Measurements from ENCODE around the gene ATR. TPM values are rescaled to one million over a fixed set of nuclear protein-coding genes. Genes with fewer than 3 reads are reported as not detected.

The ATR gene
- 20.9 and 37.2 TPM in 2 replicates for total RNA-seq

DNA sequence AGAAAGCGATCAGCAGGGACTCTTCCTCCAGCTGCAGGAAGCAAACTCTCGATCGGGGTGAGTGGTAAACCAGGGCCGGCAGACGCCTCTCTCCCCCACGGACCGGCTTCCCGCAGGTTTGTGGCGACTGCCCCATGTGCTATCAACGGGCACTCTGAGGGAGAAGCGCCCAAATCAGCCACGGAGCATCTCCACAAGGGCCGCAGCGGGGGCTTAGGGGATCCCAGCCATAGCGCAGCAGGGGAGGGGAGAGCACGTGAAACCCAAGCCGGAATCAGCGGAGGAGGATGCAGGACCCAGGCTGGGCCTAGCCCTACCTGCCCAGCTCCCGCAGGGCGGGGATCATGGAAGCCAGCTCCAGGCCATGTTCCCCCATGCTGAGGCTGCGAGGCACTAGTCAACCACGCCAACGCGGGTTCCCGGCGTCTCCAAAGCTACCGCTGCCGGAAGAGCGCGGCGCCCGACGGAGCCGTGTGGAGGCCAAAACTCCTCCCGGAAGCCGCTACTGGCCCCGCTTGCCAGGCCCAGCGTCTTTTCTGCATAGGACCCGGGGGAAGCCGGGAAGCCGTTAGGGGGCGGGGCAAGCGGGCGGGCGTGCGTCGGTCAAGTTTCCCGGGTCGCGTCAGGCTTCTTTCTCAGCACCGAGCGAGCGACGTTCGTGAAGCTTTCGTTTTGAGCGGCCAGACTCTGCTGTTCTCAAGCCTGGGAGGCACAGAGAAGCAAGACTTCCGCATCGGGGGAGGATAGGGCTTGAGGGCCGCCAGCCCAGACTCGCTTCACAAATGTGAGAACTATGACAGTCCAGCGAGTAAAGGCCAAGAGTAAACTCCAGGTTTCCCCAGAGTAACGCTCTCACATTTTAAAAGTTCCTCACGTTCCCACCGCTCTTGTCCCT lies at the start of gene ATR:
TSS of gene ATR (minus strand) at position 405 of the 895 bp plus-strand sequence. CDS start at position 376, 29 bp downstream.

DNA sequence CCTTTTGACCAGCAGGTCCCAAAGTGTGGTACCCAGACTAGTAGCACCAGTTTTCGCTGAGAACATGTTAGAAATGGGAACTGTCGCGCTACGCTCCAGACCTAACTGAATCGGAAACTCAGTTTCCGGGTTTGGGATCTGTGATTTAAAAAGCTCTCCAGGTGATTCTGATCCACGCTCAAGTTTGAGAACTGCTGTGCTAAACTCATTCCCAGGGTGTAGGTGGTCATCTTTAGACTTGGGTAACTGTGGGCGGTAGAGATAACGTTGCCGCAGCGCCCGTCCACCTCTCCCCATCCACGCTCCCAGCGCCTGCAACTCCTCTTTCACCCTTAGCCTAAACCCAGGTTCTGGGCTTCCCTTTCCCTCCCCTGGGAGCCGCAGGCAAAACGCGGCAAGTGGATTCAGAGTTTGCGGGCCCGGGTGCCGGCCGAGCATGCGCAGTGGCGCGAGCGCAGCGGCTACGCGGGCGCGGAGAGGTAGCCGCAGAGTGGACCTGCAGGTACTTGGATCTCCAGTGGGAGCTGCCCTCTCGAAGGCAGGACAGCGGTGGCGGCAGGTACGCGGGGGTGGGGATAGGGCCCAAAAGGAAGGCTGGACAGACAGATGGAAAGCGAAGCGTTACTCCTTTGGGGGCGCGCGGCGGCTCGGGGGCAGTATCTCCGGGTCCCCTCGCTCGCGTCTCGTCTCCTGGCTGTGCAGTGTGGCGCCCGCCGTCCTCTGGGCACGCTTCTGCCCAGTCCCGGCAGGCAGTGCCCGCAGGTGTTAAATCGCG lies 17.6 kb upstream of the ATR start, which contains the start of gene PLS1:
TSS of gene PLS1 (plus strand) at position 443 of the 775 bp plus-strand sequence. CDS start 67,845 bp downstream, outside the sequence.

DNA sequence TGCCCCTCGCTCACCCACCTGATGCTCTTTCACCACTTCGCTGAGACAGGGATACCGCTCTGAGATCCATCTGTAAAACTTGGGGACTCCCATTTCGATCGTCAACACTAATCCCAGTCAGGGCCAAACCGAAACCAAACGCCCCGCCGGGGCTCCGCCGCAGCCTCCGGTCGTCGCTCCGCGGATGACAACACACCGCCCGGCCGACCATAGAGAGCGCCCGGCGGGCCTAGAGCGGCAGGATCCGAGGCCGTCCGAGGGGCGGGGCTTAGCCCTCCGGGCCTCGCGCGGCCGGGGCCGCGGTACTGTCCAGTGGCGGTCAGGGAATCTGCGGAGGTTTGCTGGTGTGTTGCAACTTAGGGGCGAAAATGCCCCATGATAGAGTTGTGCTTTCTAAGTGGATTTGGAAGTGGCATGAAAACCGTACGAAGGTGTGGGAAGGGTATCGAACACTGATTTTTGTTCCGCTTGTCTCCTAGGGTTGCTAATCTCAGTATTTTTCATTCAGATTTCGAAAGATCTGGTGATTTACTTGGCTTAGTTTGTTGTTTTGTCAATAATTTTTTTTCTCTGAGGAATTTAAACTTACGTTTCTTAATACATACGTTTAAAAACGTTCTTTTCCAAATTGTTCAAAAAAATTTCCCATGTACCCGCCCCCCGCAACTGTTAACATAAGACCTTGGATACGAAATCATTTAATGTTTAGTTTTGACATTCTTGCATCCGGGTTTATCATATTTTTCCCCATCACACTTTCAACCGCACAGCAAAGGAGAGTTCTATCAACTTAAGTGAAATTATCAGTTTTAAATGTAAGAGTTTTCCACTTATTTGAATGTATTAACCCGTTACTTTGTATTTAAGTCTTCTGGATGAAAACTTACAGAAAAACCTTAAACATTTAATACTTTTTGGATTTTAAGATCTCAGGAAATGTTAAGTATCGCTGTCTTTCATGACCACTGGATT lies 130.4 kb downstream of the ATR start, which contains the start of gene XRN1:
TSS of gene XRN1 (minus strand) at position 186 of the 972 bp plus-strand sequence. CDS start at position 93, 93 bp downstream.

Other genes with a start within 250 kb of the ATR start
- 32.7 and 33.0 TPM in 2 replicates for gene XRN1, start 130.7 kb downstream of the ATR start, total RNA-seq
- gene PLS1, start 17.7 kb upstream of the ATR start, total RNA-seq, result 2.3 and 2.5 TPM in 2 replicates
- gene TRPC1, start 145.3 kb upstream of the ATR start, total RNA-seq, result 26.1 and 48.8 TPM in 2 replicates

Measured in regular cardiac myocyte (primary cell).